Head of caudate nucleus (tissue), 42 donors: ENCODE measurements around the gene DPP4.
"Not testable (repeated sequence)": the region's sequence is repeated elsewhere in the genome, so short reads cannot be mapped to it uniquely, and the experiment has no call there.

Source experiments
- DNase-seq, 42 donors: peaks; one replicate each; pipeline versions ENCODE4 v3.0.0 to v3.0.0-alpha.2; 2020 to 2021; ENCODE audit warnings: mixed read lengths in 7 of 42
- intact Hi-C: fragments of 100-400 bp; cut with DNase I; formaldehyde crosslinking; loops from one replicate; pipeline ENCODE4 v1.15.0; 2022

Gene DPP4

GRCh38 chr2:161977926-161978325 lies 96.1 kb downstream of the DPP4 start:
- DNase-seq, intact Hi-C loops: not testable (repeated sequence)

- intact Hi-C loops, result no loop called here
- no peak for DNase-seq
Observed at GRCh38 chr2:161976917-161977316, 97.1 kb downstream of the DPP4 start.

DNA sequence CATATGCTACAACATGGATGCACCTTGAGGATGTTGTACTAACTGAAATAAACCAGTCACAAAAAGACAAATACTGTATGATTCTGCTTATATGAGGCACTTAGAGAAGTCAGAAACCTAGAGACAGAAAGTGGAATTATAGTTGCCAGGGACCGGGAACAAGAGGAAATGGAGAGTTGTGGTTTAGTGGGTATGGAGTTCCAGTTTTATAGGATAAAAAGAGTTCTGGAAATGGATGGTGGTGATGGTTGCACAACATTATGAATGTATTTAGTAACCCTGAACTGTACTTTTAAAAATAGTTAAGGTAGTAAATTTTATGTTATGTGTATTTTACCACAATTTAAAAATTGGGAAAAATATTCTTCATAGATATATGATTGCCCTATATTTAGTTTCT lies 97.7 kb downstream of the DPP4 start:
- intact Hi-C loops, result no loop called here

GRCh38 chr2:161975813-161976160 lies 98.2 kb downstream of the DPP4 start:
- intact Hi-C loops, result no loop called here

More for the DNA sequence above, 97.7 kb downstream of the DPP4 start:
- no peak for DNase-seq

GRCh38 chr2:161975062-161975812 lies 98.8 kb downstream of the DPP4 start:
- no peak for DNase-seq
- intact Hi-C loops, result no loop called here

More at GRCh38 chr2:161975813-161976160, 98.2 kb downstream of the DPP4 start:
- no peak for DNase-seq

DNA sequence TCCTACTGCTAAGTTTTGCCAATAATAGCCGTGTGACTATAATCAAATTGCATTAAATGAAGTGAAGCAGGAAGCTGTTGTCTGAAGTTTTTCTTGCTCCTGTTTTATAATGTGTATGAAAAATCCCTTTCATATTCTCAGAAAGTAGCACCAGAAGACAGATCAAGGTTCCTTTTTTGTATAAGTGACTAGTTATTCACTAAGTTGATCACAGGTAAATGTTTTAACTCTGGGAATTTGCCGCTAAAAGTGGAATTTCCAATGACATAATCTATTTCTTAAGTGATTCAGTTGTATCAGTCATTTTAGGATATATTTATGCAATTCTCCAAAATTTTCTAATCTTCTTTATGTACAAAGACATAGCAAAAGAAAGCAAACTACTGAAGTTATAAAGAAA lies 99.6 kb downstream of the DPP4 start:
- no peak for DNase-seq
- intact Hi-C loops, result no loop called here

DNA sequence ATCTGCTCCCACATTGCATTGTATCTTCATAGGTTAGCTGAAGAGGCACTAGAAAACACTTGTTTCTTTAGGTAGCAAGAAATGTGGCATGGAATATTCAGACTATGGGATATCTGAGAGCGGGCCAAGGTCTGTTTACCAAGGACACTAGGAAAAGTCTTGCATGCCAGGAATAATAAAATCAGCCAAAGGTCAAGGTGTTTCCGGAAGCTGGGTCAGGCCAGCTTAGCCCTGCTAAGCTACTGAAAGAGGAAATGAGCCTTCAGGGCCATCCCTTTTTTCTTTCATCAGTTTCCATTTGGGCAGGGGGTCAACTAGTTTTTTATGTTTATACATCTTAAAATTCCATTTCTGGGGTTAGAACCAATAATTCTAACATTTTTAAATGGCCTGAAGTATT lies 101.1 kb downstream of the DPP4 start:
- DNase-seq, result no peak
- intact Hi-C loops, result no loop called here

DNA sequence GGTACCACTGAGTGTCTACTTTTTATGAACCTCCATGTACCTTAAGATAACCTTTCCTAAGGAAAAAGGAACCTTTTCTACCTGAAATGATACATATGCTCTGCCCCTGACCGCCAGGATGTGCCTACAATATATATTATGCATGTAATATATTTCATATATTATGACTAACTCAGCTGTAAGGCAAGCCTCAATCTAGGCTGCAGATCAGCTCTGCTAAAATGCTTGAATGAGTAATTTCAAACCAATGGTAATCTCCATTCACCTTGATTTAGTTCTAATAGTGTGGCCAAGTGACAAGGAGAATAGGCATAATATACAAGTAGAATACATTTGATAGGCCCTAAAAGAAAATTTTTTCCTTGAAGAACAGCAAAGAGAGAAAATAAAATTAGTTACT lies 101.8 kb downstream of the DPP4 start:
- intact Hi-C loops, result no loop called here
- DNase-seq, result no peak

- intact Hi-C loops, result no loop called here
- DNase-seq, result no peak
Observed at GRCh38 chr2:161971551-161971950, 102.5 kb downstream of the DPP4 start.

DNA sequence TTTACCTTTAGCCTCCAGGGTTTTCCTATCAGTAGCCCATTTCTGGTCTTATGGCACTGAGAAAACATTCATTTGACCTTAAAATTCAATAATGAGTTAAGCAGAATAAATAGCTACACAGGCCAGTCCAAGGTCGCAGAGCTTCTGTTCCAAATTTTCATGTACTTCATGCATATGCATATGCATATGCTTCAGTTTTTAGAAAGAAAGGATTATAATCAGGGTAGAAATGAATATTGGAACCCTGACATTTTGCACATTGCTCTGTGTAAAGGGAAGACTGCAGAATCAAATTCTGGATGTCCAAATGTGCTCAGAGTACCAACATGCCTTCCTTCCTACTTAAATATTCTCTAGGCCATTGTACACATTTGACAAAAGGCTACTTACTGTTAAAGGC lies 104.9 kb downstream of the DPP4 start:
- DNase-seq, result no peak
- intact Hi-C loops, result no loop called here

GRCh38 chr2:161965994-161966393 lies 108.0 kb downstream of the DPP4 start:
- intact Hi-C loops, result no loop called here
- DNase-seq, result no peak

- intact Hi-C loops, result no loop called here
Observed at GRCh38 chr2:161964160-161964559, 109.9 kb downstream of the DPP4 start.

DNA sequence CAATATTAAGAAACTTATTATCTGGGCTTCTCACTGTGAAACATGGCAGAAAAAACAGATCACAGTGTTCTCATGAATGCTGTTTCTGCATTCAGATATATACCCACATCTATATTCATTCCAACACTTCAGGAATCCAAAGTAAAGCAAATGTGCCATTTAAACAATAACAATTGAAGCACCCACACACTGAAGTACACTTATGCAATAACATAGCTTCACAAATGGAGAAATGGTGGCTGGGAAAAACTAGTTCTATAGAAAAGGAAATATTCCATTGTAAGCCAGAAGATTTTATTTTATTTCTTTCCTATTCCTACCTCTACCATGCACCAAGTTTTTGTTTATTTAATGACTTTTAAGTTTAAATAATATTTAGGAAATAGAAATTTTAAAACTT lies 111.9 kb downstream of the DPP4 start:
- intact Hi-C loops, result no loop called here
- no peak for DNase-seq

More at GRCh38 chr2:161964160-161964559, 109.9 kb downstream of the DPP4 start:
- DNase-seq, result no peak

- no peak for DNase-seq
- intact Hi-C loops, result no loop called here
Observed at GRCh38 chr2:161961061-161961460, 113.0 kb downstream of the DPP4 start.

DNA sequence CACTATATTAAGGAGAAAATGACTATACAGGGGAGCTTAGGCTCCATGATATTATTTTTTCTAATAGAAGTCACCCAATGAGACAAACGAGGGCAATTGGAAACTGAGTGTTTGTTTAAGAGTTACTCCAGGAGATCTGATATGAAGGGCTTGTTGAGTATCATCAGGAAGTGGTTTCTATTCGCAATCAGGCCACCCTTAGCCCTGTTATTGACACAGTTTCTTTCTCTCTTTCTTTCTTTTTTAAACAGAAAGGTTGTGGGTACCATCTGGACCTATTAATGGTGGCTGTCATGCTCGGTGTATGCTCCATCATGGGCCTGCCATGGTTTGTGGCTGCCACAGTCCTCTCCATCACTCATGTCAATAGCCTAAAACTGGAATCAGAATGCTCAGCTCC lies 117.3 kb downstream of the DPP4 start:
- intact Hi-C loops, result no loop called here
- DNase-seq, result no peak

- DNase-seq, result no peak
- intact Hi-C loops, result no loop called here
Observed at GRCh38 chr2:161955211-161955610, 118.8 kb downstream of the DPP4 start.

DNA sequence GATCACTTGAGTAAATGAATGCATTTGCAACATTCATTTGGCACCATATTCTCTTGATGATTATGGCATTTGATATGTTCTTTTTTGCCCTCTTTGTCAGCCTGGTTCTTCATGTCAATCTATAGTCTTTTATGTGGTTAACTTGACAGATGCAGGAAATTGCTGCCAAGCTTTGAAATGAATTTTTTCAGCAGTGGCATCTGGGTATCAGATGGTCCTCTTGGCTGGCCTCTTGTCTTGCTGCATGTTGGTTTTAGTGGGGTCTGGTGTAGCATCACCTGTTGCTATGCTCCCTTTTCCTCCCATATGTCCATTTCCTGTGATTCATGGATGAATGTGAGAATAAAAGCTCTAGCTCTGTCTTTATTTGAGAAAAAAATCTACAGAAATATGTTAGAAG lies 119.9 kb downstream of the DPP4 start:
- intact Hi-C loops, result no loop called here

GRCh38 chr2:161953367-161953766 lies 120.6 kb downstream of the DPP4 start:
- intact Hi-C loops, DNase-seq: not testable (repeated sequence)

More for the DNA sequence above, 119.9 kb downstream of the DPP4 start:
- no peak for DNase-seq

DNA sequence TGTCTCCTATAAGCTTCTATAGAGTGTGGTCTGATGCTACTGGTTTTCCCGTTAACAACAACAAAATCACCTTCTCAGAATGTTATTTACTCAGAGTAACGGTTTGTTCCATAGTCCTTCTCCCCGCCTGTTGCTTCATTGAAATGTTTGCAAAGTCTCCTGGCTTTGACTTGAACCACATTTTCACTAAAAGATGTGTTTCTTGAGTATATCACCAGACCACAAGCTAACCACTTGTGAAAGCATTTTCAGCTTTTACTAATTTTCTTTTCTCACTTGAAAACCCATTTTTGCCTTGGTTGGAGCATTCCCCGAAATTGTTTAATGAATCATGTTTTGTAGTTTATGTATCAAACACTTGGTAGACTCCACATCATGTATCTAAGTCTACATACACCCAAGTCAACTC lies 121.2 kb downstream of the DPP4 start:
- no peak for DNase-seq
- intact Hi-C loops, result no loop called here

GRCh38 chr2:161947836-161948235 lies 126.2 kb downstream of the DPP4 start:
- intact Hi-C loops, result no loop called here
- peak in 8 of 42 donors; percentile 1 to 41 (median 18) for DNase-seq

- no peak for DNase-seq
- intact Hi-C loops, result no loop called here
Observed at GRCh38 chr2:161947406-161947805, 126.6 kb downstream of the DPP4 start.
